ENCODE results near the gene TFF1.

The TFF1 gene

DNA sequence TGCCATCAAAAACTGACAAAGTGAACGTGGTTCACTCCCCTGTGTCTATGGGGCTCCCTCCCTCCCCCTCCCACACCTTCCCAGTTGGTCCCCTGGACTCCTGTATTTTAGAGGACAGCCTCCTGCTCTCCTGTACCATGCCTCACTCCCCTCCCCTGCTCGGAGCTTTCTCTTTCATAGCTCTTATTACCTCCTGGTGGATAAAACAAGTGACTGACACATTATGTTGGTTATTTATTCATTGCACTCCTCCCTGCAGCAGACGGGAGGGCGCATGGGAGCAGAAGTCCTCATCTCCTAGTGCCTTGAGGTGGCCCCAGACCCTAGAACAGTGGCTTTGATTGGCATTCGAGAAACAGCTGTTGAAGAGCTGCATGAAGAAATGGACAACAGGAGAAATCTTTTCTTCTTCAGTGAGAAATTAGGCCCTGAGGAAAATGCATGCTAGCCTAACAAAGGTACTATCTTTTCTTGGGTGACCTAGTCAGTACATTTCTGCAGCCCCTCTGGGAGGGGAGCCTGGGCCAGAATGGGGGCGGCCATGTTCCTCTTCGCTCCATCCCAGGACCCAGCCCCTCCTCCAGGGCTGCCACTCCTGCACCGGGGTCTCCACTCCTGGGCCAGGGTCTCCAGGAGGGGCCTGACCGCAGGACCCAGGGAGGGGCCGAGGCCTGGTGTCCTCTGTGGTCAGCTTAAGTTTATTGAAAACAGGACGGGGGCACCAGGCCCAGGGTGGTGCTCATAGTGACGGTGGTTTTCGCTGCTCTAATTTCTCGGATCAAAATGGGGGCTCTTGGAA, 1.2 kb upstream of the TFF1 start:
- TF ChIP-seq SIN3A (IDR thresholded peaks at IDR 0.05; ENCODE audit: borderline replicate concordance, insufficient read depth, low read length) (no peak), POLR2AphosphoS5 (IDR thresholded peaks at IDR 0.05; ENCODE audit: low read depth, low read length) (no peak), TAF1 (IDR thresholded peaks at IDR 0.05; ENCODE audit: borderline replicate concordance, insufficient read depth, low read length) (no peak), FOXP2 (optimal IDR thresholded peaks at IDR 0.05; ENCODE audit: borderline replicate concordance, extremely low read depth, extremely low read length, insufficient read depth) (no peak)
- TF ChIP-seq, protein P1, sequence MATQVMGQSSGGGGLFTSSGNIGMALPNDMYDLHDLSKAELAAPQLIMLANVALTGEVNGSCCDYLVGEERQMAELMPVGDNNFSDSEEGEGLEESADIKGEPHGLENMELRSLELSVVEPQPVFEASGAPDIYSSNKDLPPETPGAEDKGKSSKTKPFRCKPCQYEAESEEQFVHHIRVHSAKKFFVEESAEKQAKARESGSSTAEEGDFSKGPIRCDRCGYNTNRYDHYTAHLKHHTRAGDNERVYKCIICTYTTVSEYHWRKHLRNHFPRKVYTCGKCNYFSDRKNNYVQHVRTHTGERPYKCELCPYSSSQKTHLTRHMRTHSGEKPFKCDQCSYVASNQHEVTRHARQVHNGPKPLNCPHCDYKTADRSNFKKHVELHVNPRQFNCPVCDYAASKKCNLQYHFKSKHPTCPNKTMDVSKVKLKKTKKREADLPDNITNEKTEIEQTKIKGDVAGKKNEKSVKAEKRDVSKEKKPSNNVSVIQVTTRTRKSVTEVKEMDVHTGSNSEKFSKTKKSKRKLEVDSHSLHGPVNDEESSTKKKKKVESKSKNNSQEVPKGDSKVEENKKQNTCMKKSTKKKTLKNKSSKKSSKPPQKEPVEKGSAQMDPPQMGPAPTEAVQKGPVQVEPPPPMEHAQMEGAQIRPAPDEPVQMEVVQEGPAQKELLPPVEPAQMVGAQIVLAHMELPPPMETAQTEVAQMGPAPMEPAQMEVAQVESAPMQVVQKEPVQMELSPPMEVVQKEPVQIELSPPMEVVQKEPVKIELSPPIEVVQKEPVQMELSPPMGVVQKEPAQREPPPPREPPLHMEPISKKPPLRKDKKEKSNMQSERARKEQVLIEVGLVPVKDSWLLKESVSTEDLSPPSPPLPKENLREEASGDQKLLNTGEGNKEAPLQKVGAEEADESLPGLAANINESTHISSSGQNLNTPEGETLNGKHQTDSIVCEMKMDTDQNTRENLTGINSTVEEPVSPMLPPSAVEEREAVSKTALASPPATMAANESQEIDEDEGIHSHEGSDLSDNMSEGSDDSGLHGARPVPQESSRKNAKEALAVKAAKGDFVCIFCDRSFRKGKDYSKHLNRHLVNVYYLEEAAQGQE (IDR thresholded peaks at IDR 0.05; ENCODE audit: insufficient read depth in 1 of 2, low read depth in 2 of 2, low read length in 2 of 2), result no peak

DNA sequence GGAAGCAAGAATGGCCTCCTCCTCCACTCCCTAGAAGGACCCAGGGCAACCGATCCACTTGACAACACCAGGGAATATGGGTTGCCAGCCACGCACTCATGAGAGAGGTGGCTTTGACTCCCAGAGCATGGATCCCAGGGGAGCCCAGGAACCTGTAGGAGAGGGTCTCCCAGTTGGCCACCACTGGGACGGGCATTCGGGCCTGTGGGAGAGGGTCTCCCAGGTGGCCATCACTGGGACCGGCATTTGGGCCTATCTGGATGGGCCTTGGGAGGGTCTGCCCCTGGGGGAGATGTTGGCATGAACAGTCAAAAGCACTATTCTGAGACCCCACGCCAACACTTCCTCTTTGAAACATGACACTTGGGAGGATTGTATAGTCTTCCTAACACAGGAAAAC, 565 bp downstream of the TFF1 start:
- TF ChIP-seq TAF1 (IDR thresholded peaks at IDR 0.05; ENCODE audit: borderline replicate concordance, insufficient read depth, low read length) (no peak), FOXP2 (optimal IDR thresholded peaks at IDR 0.05; ENCODE audit: borderline replicate concordance, extremely low read depth, extremely low read length, insufficient read depth) (no peak), POLR2AphosphoS5 (IDR thresholded peaks at IDR 0.05; ENCODE audit: low read depth, low read length) (no peak), SIN3A (IDR thresholded peaks at IDR 0.05; ENCODE audit: borderline replicate concordance, insufficient read depth, low read length) (no peak)
- TF ChIP-seq, protein P1 (IDR thresholded peaks at IDR 0.05; ENCODE audit: insufficient read depth in 1 of 2, low read depth in 2 of 2, low read length in 2 of 2), result no peak

DNA sequence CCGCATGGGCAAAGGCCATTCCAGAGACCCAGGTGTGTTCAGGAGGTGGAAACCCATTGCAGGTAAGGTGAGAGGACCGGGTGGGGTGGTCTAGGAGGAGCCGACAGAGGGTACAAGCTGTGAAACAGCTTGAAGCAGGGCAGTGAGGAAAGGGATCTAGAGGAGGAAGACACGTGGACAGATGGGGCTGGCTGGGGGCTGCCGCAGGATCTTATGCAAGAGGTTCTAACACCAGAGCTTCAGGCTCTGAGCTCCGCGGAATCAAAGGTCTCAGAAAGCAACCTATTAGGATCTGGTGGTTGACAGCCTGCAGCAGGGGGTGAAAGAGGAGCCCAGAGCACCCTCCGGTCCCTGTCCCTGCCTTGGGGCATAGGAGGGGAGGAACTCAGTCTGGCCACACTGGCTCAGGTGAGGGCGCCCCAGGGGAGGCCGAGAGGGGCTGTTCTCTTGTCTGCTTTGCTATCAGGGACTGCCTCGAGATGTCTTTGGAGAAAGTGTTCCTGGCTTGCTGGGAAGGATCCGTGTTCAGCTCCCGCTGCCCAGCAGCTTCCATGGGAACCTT, 1.9 kb downstream of the TFF1 start:
- TF ChIP-seq FOXP2 (optimal IDR thresholded peaks at IDR 0.05; ENCODE audit: borderline replicate concordance, extremely low read depth, extremely low read length, insufficient read depth) (no peak), POLR2AphosphoS5 (IDR thresholded peaks at IDR 0.05; ENCODE audit: low read depth, low read length) (no peak), TAF1 (IDR thresholded peaks at IDR 0.05; ENCODE audit: borderline replicate concordance, insufficient read depth, low read length) (no peak), SIN3A (IDR thresholded peaks at IDR 0.05; ENCODE audit: borderline replicate concordance, insufficient read depth, low read length) (no peak)
- TF ChIP-seq, protein P1 (IDR thresholded peaks at IDR 0.05; ENCODE audit: insufficient read depth in 1 of 2, low read depth in 2 of 2, low read length in 2 of 2), result no peak

DNA sequence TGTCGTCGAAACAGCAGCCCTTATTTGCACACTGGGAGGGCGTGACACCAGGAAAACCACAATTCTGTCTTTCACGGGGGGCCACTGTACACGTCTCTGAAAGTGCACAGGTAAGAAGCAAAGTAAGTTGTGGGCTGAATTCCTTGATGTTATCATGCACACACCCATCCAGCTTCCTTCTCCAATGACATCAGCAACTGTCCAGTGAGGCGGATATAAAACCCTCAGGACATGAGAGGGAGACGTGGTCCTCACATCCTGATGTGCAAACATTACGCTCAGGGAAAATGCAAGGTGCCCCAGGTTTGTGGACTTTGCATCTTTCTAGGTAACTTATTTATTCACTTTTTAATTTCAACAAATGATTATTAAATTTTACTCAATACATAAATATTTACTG, 3.0 kb downstream of the TFF1 start:
- TF ChIP-seq FOXP2 (optimal IDR thresholded peaks at IDR 0.05; ENCODE audit: borderline replicate concordance, extremely low read depth, extremely low read length, insufficient read depth) (no peak), SIN3A (IDR thresholded peaks at IDR 0.05; ENCODE audit: borderline replicate concordance, insufficient read depth, low read length) (no peak), TAF1 (IDR thresholded peaks at IDR 0.05; ENCODE audit: borderline replicate concordance, insufficient read depth, low read length) (no peak), POLR2AphosphoS5 (IDR thresholded peaks at IDR 0.05; ENCODE audit: low read depth, low read length) (no peak)
- TF ChIP-seq, protein P1 (IDR thresholded peaks at IDR 0.05; ENCODE audit: insufficient read depth in 1 of 2, low read depth in 2 of 2, low read length in 2 of 2), result no peak
